Mucosa of stomach (tissue), 1 donor: Measurements from ENCODE around the gene ASAP3.

Experiments used
- H3K27me3 ChIP-seq: one replicate; pipeline ENCODE4 v1.7.0; 2013; ENCODE audit warnings: mild to moderate bottlenecking, low read length; ENCODE audit not compliant: control insufficient read depth, insufficient read depth
- H3K36me3 ChIP-seq: one replicate; pipeline ENCODE4 v1.7.0; 2013; ENCODE audit warnings: low read length; ENCODE audit not compliant: control insufficient read depth, insufficient read depth
- H3K4me1 ChIP-seq: one replicate; pipeline ENCODE4 v1.7.0; 2013; ENCODE audit warnings: mild to moderate bottlenecking, low read length; ENCODE audit not compliant: control insufficient read depth, insufficient read depth
- H3K4me3 ChIP-seq: one replicate; pipeline ENCODE4 v1.7.0; 2013; ENCODE audit warnings: low read length
- H3K9ac ChIP-seq: one replicate; pipeline ENCODE4 v1.7.0; 2013; ENCODE audit warnings: mild to moderate bottlenecking, low read length, moderate library complexity
- H3K9me3 ChIP-seq: one replicate; pipeline ENCODE4 v1.7.0; 2013; ENCODE audit warnings: mild to moderate bottlenecking, low read length, moderate library complexity; ENCODE audit not compliant: control insufficient read depth
- donor health status: Pancreatic carcinoma.

The ASAP3 gene

GRCh38 chr1:23451441-23451840 lies 32.5 kb downstream of the ASAP3 start:
- Histone ChIP-seq H3K9me3 (no peaks in the 10 kb centered on the region), H3K4me1 (peaks cover 41% of the 10 kb centered on the region), H3K9ac (peak overlapping the region; percentile 82), H3K36me3 (peaks cover 4% of the 10 kb centered on the region), H3K4me3 (no peak overlapping the region), H3K27me3 (no peaks in the 10 kb centered on the region)

GRCh38 chr1:23450894-23451293 lies 33.1 kb downstream of the ASAP3 start:
- H3K4me3 ChIP-seq, result no peak overlapping the region
- no peaks in the 10 kb centered on the region for H3K9me3 ChIP-seq
- peaks cover 4% of the 10 kb centered on the region for H3K36me3 ChIP-seq
- peaks cover 41% of the 10 kb centered on the region for H3K4me1 ChIP-seq
- peak overlapping the region; percentile 82 for H3K9ac ChIP-seq
- no peaks in the 10 kb centered on the region for H3K27me3 ChIP-seq

- Histone ChIP-seq H3K4me3 (no peak overlapping the region), H3K36me3 (peaks cover 4% of the 10 kb centered on the region), H3K9me3 (no peaks in the 10 kb centered on the region), H3K9ac (no peak overlapping the region), H3K27me3 (no peaks in the 10 kb centered on the region), H3K4me1 (peaks cover 41% of the 10 kb centered on the region)
Observed at GRCh38 chr1:23449958-23450357, 34.0 kb downstream of the ASAP3 start.

GRCh38 chr1:23449306-23449705 lies 34.7 kb downstream of the ASAP3 start:
- H3K9me3 ChIP-seq, result no peaks in the 10 kb centered on the region

GRCh38 chr1:23448846-23449245 lies 35.1 kb downstream of the ASAP3 start:
- Histone ChIP-seq H3K4me3 (no peak overlapping the region), H3K4me1 (peaks cover 47% of the 10 kb centered on the region), H3K9ac (no peak overlapping the region), H3K27me3 (no peaks in the 10 kb centered on the region), H3K36me3 (no peaks in the 10 kb centered on the region), H3K9me3 (no peaks in the 10 kb centered on the region)

More at GRCh38 chr1:23449306-23449705, 34.7 kb downstream of the ASAP3 start:
- H3K4me3 ChIP-seq, result no peak overlapping the region
- no peaks in the 10 kb centered on the region for H3K36me3 ChIP-seq
- no peak overlapping the region for H3K9ac ChIP-seq
- no peaks in the 10 kb centered on the region for H3K27me3 ChIP-seq
- H3K4me1 ChIP-seq, result peaks cover 44% of the 10 kb centered on the region

- H3K4me3 ChIP-seq, result no peak overlapping the region
- H3K9me3 ChIP-seq, result no peaks in the 10 kb centered on the region
- H3K36me3 ChIP-seq, result peaks cover 3% of the 10 kb centered on the region
- H3K27me3 ChIP-seq, result no peaks in the 10 kb centered on the region
- H3K9ac ChIP-seq, result no peak overlapping the region
- H3K4me1 ChIP-seq, result peaks cover 27% of the 10 kb centered on the region
Observed at GRCh38 chr1:23446661-23447310, 37.2 kb downstream of the ASAP3 start.

- Histone ChIP-seq H3K4me3 (no peak overlapping the region), H3K27me3 (no peaks in the 10 kb centered on the region), H3K36me3 (peaks cover 7% of the 10 kb centered on the region)
Observed at GRCh38 chr1:23444596-23445390, 39.2 kb downstream of the ASAP3 start.

GRCh38 chr1:23444104-23444533 lies 39.9 kb downstream of the ASAP3 start:
- no peak overlapping the region for H3K9ac ChIP-seq
- peaks cover 7% of the 10 kb centered on the region for H3K36me3 ChIP-seq

More at GRCh38 chr1:23444596-23445390, 39.2 kb downstream of the ASAP3 start:
- no peaks in the 10 kb centered on the region for H3K9me3 ChIP-seq
- H3K9ac ChIP-seq, result no peak overlapping the region
- peaks cover 7% of the 10 kb centered on the region for H3K4me1 ChIP-seq

GRCh38 chr1:23442751-23443150 lies 41.2 kb downstream of the ASAP3 start:
- Histone ChIP-seq H3K27me3 (no peaks in the 10 kb centered on the region), H3K9me3 (no peaks in the 10 kb centered on the region), H3K9ac (no peak overlapping the region), H3K36me3 (peaks cover 7% of the 10 kb centered on the region), H3K4me1 (peaks cover 6% of the 10 kb centered on the region), H3K4me3 (no peak overlapping the region)

More at GRCh38 chr1:23444104-23444533, 39.9 kb downstream of the ASAP3 start:
- Histone ChIP-seq H3K9me3 (no peaks in the 10 kb centered on the region), H3K4me3 (no peak overlapping the region), H3K4me1 (peaks cover 6% of the 10 kb centered on the region), H3K27me3 (no peaks in the 10 kb centered on the region)

GRCh38 chr1:23441446-23442148 lies 42.4 kb downstream of the ASAP3 start:
- H3K9ac ChIP-seq, result no peak overlapping the region
- no peak overlapping the region for H3K4me3 ChIP-seq
- H3K4me1 ChIP-seq, result peaks cover 6% of the 10 kb centered on the region
- no peaks in the 10 kb centered on the region for H3K27me3 ChIP-seq
- peaks cover 7% of the 10 kb centered on the region for H3K36me3 ChIP-seq
- H3K9me3 ChIP-seq, result no peaks in the 10 kb centered on the region

GRCh38 chr1:23438545-23438944 lies 45.4 kb downstream of the ASAP3 start:
- Histone ChIP-seq H3K36me3 (peaks cover 7% of the 10 kb centered on the region), H3K27me3 (no peaks in the 10 kb centered on the region), H3K4me3 (no peak overlapping the region), H3K9ac (no peak overlapping the region), H3K9me3 (no peaks in the 10 kb centered on the region), H3K4me1 (peaks cover 8% of the 10 kb centered on the region)

- peaks cover 7% of the 10 kb centered on the region for H3K36me3 ChIP-seq
- peaks cover 8% of the 10 kb centered on the region for H3K4me1 ChIP-seq
- H3K9me3 ChIP-seq, result no peaks in the 10 kb centered on the region
- H3K4me3 ChIP-seq, result no peak overlapping the region
- H3K9ac ChIP-seq, result no peak overlapping the region
- H3K27me3 ChIP-seq, result no peaks in the 10 kb centered on the region
Observed at GRCh38 chr1:23437355-23437664, 46.7 kb downstream of the ASAP3 start.
